ENCODE data around the gene L3MBTL2.

The L3MBTL2 gene

GRCh38 chr22:41264408-41264941, 59.4 kb downstream of the L3MBTL2 start:
- no peak for DNase-seq (ENCODE audit: low read depth in 2 of 2, low spot score in 1 of 2)

- no peak for DNase-seq (ENCODE audit: low read depth in 2 of 2, low spot score in 1 of 2)
Measured at GRCh38 chr22:41267958-41268357, 62.8 kb downstream of the L3MBTL2 start.

- DNase-seq (ENCODE audit: low read depth in 2 of 2, low spot score in 1 of 2), result no peak
Measured at GRCh38 chr22:41271787-41272186, 66.7 kb downstream of the L3MBTL2 start.

GRCh38 chr22:41273128-41273527, 68.0 kb downstream of the L3MBTL2 start:
- no peak for DNase-seq (ENCODE audit: low read depth in 2 of 2, low spot score in 1 of 2)

GRCh38 chr22:41274856-41275255, 69.7 kb downstream of the L3MBTL2 start:
- no peak for DNase-seq (ENCODE audit: low read depth in 2 of 2, low spot score in 1 of 2)

- DNase-seq (ENCODE audit: low read depth in 2 of 2, low spot score in 1 of 2), result no peak
Measured at GRCh38 chr22:41280065-41280464, 75.0 kb downstream of the L3MBTL2 start.

- no peak for DNase-seq (ENCODE audit: low read depth in 2 of 2, low spot score in 1 of 2)
Measured at GRCh38 chr22:41280854-41281253, 75.7 kb downstream of the L3MBTL2 start.
